Esophagus muscularis mucosa (tissue), 4 donors: ENCODE results near the gene MAGEB3. TPM values are rescaled to one million over a fixed set of nuclear protein-coding genes. Genes with fewer than 3 reads are reported as not detected.

ENCODE experiments used
- DNase-seq: peaks from one replicate; pipeline ENCODE4 v3.0.0-alpha.2; 2017; ENCODE audit errors: extremely low spot score
- H3K27ac ChIP-seq, 4 donors: fragments of 200-600 bp; sonication (generic); replicated peaks in 1 of 4; 1 replicate in 3 of 4; 2 replicates in 1 of 4; pipeline ENCODE4 v1.5.1; 2016 to 2019; ENCODE audit warnings: mild to moderate bottlenecking in 1 of 4
- H3K27me3 ChIP-seq, 4 donors: fragments of 200-600 bp; sonication (generic); one replicate each; pipeline versions ENCODE4 v1.5.1 to v1.6.0; 2016 to 2019
- H3K36me3 ChIP-seq, 4 donors: fragments of 200-600 bp; sonication (generic); one replicate each; pipeline ENCODE4 v1.5.1; 2016 to 2019
- H3K4me1 ChIP-seq, 4 donors: fragments of 200-600 bp; sonication (generic); one replicate each; pipeline ENCODE4 v1.5.1; 2016 to 2019
- H3K4me3 ChIP-seq, 4 donors: fragments of 200-600 bp; sonication (generic); 1 replicate in 2 of 4; 2 replicates in 2 of 4; pipeline ENCODE4 v1.5.1; 2016 to 2019; ENCODE audit warnings: mild to moderate bottlenecking in 4 of 4, moderate library complexity in 1 of 4
- H3K9me3 ChIP-seq, 4 donors: fragments of 200-600 bp; sonication (generic); 1 replicate in 3 of 4; 2 replicates in 1 of 4; pipeline ENCODE4 v1.5.1; 2016 to 2019
- CTCF ChIP-seq, 3 experiments: fragments of 200-600 bp in 2 of 3; fragments of 450-650 bp in 1 of 3; sonication (generic) in 2 of 3; IDR thresholded peaks; one replicate each; pipeline ENCODE4 v1.5.1; 2017 to 2019; ENCODE audit warnings: antibody characterized with exemption in 3 of 3, mild to moderate bottlenecking in 2 of 3, moderate library complexity in 1 of 3
- EP300 ChIP-seq: sonication (generic); formaldehyde crosslinking; IDR thresholded peaks from one replicate; pipeline ENCODE4 v1.6.1; 2017; ENCODE audit warnings: antibody characterized with exemption
- POLR2A ChIP-seq: fragments of 450-650 bp; IDR thresholded peaks from one replicate; pipeline ENCODE4 v1.6.1; 2017; ENCODE audit warnings: antibody characterized with exemption, moderate library complexity, mild to moderate bottlenecking, low read depth
- POLR2AphosphoS5 ChIP-seq, 2 donors: sonication (generic); formaldehyde crosslinking; IDR thresholded peaks; one replicate each; pipeline ENCODE4 v1.6.1; 2017; ENCODE audit warnings: antibody characterized with exemption in 2 of 2
- WGBS: methylation state at CpG from one replicate; pipeline ENCODE4 v1.1.5; 2018; 5-methylcytosine and 5-hydroxymethylcytosine counted together
- intact Hi-C: fragments of 100-400 bp; cut with DNase I; formaldehyde crosslinking; loops from one replicate; pipeline ENCODE4 v1.15.1; 2023
- total RNA-seq, 4 donors: library from RNA; depleted of rRNA; stranded (reverse); fragments of >200 nt; gene quantifications; one replicate each; pipeline versions ENCODE4 v1.1.0 to v1.2.1, GENCODE V29; 2016

Gene MAGEB3
- total RNA-seq, 4 donors from 2014 or later: not detected

GRCh38 chrX:30220661-30221060 lies 9.8 kb upstream of the MAGEB3 start:
- no peaks in the 10 kb centered on the region for H3K4me1 ChIP-seq
- intact Hi-C loops: no loop called here
- no peak overlapping the region for H3K27ac ChIP-seq
- no peaks in the 10 kb centered on the region for H3K36me3 ChIP-seq
- TF ChIP-seq CTCF (IDR thresholded peaks at IDR 0.05): no peak
- no peak for TF ChIP-seq POLR2AphosphoS5 (IDR thresholded peaks at IDR 0.05)
- TF ChIP-seq POLR2A: no peak
- TF ChIP-seq EP300: no peak
- H3K9me3 ChIP-seq: no peaks in the 10 kb centered on the region
- 89% methylated on average over 5 of the region's 5 CpGs for WGBS
- H3K27me3 ChIP-seq: no peaks in the 10 kb centered on the region
- no peak for DNase-seq
- no peak overlapping the region for H3K4me3 ChIP-seq

- intact Hi-C loops: no loop called here
- no peak for TF ChIP-seq POLR2AphosphoS5 (IDR thresholded peaks at IDR 0.05)
- TF ChIP-seq CTCF (IDR thresholded peaks at IDR 0.05): no peak
- TF ChIP-seq EP300: no peak
- TF ChIP-seq POLR2A: no peak
- 11% methylated on average over 2 of the region's 2 CpGs for WGBS
Observed at GRCh38 chrX:30224536-30224935, 5.9 kb upstream of the MAGEB3 start.

GRCh38 chrX:30228526-30228925 lies 1.9 kb upstream of the MAGEB3 start:
- no peaks in the 10 kb centered on the region for H3K27me3 ChIP-seq
- 63% methylated on average over 1 of the region's 1 CpG for WGBS

More at GRCh38 chrX:30224536-30224935, 5.9 kb upstream of the MAGEB3 start:
- Histone ChIP-seq H3K27me3 (no peaks in the 10 kb centered on the region), H3K9me3 (no peaks in the 10 kb centered on the region), H3K36me3 (no peaks in the 10 kb centered on the region), H3K4me1 (no peaks in the 10 kb centered on the region), H3K27ac (no peak overlapping the region), H3K4me3 (no peak overlapping the region)
- DNase-seq: no peak

GRCh38 chrX:30241724-30242415 lies 11.4 kb downstream of the MAGEB3 start, which contains the start of gene MAGEB4:
TSS of gene MAGEB4 (plus strand) at chrX:30242000. CDS start at chrX:30242136, 136 bp downstream.
- intact Hi-C loops: no loop called here
- Histone ChIP-seq H3K4me1 (no peaks in the 10 kb centered on the region), H3K4me3 (no peak within 1 kb of the TSS), H3K36me3 (no peaks in the 10 kb centered on the region), H3K27me3 (no peaks in the 10 kb centered on the region), H3K9me3 (no peaks in the 10 kb centered on the region), H3K27ac (no peak within 1 kb of the TSS)
- 84% methylated on average over 6 of the region's 10 CpGs for WGBS
- no peak for DNase-seq
- TF ChIP-seq POLR2AphosphoS5 (IDR thresholded peaks at IDR 0.05): no peak
- no peak for TF ChIP-seq CTCF (IDR thresholded peaks at IDR 0.05)
- no peak for TF ChIP-seq EP300
- no peak for TF ChIP-seq POLR2A

More at GRCh38 chrX:30228526-30228925, 1.9 kb upstream of the MAGEB3 start:
- no peak for DNase-seq
- Histone ChIP-seq H3K9me3 (no peaks in the 10 kb centered on the region), H3K36me3 (no peaks in the 10 kb centered on the region), H3K4me1 (no peaks in the 10 kb centered on the region), H3K4me3 (no peak overlapping the region), H3K27ac (no peak overlapping the region)
- intact Hi-C loops: no loop called here
- TF ChIP-seq POLR2AphosphoS5 (IDR thresholded peaks at IDR 0.05) (no peak), EP300 (no peak), POLR2A (no peak), CTCF (IDR thresholded peaks at IDR 0.05) (no peak)
